ENCODE measurements around the gene EYS. TPM values are rescaled to one million over a fixed set of nuclear protein-coding genes. Genes with fewer than 3 reads are reported as not detected.

Gene EYS
- polyA plus RNA-seq, 1 experiment, result not detected

- H3K4me3 ChIP-seq (ENCODE audit: low read depth, low read length), result no peak overlapping the region
- DNase-seq (ENCODE audit: low read depth, low spot score), result no peak
- CTCF ChIA-PET, result no interaction called here
- POLR2A ChIA-PET, result no interaction called here
- TF ChIP-seq, protein P1, sequence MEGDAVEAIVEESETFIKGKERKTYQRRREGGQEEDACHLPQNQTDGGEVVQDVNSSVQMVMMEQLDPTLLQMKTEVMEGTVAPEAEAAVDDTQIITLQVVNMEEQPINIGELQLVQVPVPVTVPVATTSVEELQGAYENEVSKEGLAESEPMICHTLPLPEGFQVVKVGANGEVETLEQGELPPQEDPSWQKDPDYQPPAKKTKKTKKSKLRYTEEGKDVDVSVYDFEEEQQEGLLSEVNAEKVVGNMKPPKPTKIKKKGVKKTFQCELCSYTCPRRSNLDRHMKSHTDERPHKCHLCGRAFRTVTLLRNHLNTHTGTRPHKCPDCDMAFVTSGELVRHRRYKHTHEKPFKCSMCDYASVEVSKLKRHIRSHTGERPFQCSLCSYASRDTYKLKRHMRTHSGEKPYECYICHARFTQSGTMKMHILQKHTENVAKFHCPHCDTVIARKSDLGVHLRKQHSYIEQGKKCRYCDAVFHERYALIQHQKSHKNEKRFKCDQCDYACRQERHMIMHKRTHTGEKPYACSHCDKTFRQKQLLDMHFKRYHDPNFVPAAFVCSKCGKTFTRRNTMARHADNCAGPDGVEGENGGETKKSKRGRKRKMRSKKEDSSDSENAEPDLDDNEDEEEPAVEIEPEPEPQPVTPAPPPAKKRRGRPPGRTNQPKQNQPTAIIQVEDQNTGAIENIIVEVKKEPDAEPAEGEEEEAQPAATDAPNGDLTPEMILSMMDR (IDR thresholded peaks at IDR 0.05; ENCODE audit: low read depth, low read length), result no peak
- no peaks in the 10 kb centered on the region for H3K27me3 ChIP-seq (ENCODE audit: control insufficient read depth, insufficient read depth, low read length)
- no peaks in the 10 kb centered on the region for H3K9me3 ChIP-seq (ENCODE audit: control insufficient read depth, insufficient read depth, low read length)
- no peak overlapping the region for H3K27ac ChIP-seq (ENCODE audit: low read depth, low read length)
Observed at GRCh38 chr6:64987066-64987465, 720.0 kb downstream of the EYS start.

DNA sequence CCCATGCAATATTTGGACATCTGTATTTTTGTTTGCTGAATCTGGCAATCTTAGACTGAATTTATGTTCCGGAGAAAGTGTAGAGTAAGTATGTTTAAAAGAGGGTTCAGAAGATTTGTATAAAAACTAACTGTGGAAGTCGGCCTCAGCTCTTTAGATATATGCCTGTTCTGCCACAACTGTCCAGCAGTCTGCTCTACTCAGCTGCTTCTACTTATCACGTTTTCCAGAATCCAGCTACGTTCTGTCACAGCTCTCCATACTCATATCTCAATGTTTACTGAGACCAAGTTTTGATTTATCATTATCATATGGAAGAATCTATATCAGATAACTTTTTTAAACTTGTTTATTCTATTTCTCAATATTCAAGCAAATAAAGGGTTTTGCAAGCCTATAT, 721.3 kb downstream of the EYS start:
- no peaks in the 10 kb centered on the region for H3K27me3 ChIP-seq (ENCODE audit: control insufficient read depth, insufficient read depth, low read length)
- no peak for DNase-seq (ENCODE audit: low read depth, low spot score)
- ChIA-PET POLR2A (no interaction called here), CTCF (no interaction called here)
- TF ChIP-seq, protein P1 (IDR thresholded peaks at IDR 0.05; ENCODE audit: low read depth, low read length), result no peak
- H3K27ac ChIP-seq (ENCODE audit: low read depth, low read length), result no peak overlapping the region
- no peaks in the 10 kb centered on the region for H3K9me3 ChIP-seq (ENCODE audit: control insufficient read depth, insufficient read depth, low read length)
- no peak overlapping the region for H3K4me3 ChIP-seq (ENCODE audit: low read depth, low read length)

DNA sequence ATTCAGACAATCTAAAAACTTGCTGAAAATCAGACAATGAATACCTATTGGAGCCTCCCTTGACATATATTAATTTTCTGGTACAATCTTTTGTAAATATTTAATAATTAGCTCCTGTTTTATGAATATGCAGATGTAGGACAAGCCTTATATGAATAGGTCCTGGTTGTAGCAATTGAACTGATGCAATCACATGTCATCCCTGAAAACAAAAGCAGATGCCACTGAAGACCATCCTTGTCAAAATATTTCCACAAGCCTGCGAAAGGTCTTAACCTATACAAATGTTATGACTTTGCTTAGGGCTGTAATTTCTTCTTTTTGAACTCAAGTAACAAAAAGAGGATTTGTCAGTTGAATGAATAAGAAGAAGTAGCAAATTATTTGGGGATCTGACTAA, 722.1 kb downstream of the EYS start:
- TF ChIP-seq, protein P1 (IDR thresholded peaks at IDR 0.05; ENCODE audit: low read depth, low read length), result no peak
- no peaks in the 10 kb centered on the region for H3K27me3 ChIP-seq (ENCODE audit: control insufficient read depth, insufficient read depth, low read length)
- ChIA-PET POLR2A (no interaction called here), CTCF (no interaction called here)
- no peak for DNase-seq (ENCODE audit: low read depth, low spot score)
- no peaks in the 10 kb centered on the region for H3K9me3 ChIP-seq (ENCODE audit: control insufficient read depth, insufficient read depth, low read length)
- H3K4me3 ChIP-seq (ENCODE audit: low read depth, low read length), result no peak overlapping the region
- H3K27ac ChIP-seq (ENCODE audit: low read depth, low read length), result no peak overlapping the region

DNA sequence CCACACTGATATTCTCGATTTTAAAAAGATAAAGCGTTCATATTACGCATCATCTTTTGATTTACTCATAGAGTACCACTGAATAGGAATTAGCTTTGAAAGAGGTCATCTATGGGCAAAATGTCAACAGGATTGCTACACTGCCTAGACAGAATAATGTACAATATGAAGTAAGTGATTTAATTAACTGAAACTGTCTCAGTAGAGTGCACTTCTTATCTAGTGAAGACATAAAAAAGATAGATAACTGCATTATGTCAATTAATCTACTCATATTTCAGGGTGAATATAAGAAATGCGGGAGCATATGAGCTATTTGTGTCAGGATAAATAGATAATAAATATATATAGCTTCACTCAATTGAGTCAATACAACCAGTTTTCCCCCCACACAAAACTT, 723.9 kb downstream of the EYS start:
- Histone ChIP-seq H3K4me3 (ENCODE audit: low read depth, low read length) (no peak overlapping the region), H3K9me3 (ENCODE audit: control insufficient read depth, insufficient read depth, low read length) (no peaks in the 10 kb centered on the region), H3K27me3 (ENCODE audit: control insufficient read depth, insufficient read depth, low read length) (no peaks in the 10 kb centered on the region), H3K27ac (ENCODE audit: low read depth, low read length) (no peak overlapping the region)
- ChIA-PET POLR2A (no interaction called here), CTCF (no interaction called here)
- DNase-seq (ENCODE audit: low read depth, low spot score), result no peak
- TF ChIP-seq, protein P1 (IDR thresholded peaks at IDR 0.05; ENCODE audit: low read depth, low read length), result no peak

DNA sequence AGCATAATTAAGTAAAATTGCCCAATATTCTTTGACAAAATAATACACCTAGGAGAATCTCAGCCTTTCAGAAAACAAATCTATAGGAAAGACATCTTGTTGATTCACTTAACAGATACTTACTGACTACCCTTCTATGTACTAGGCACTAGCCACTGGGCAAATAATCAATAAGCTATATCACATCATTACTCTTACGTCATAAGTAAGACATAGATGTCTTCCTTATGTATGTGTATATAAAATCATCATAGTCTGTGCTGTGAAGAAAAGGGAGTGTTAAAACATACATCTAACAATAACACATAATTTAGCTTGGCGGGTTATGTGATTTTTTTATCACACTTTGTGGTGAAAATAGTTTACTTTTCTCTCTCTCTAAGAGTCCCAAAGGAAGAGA, 733.9 kb downstream of the EYS start:
- no peaks in the 10 kb centered on the region for H3K9me3 ChIP-seq (ENCODE audit: control insufficient read depth, insufficient read depth, low read length)
- CTCF ChIA-PET, result no interaction called here
- POLR2A ChIA-PET, result no interaction called here
- DNase-seq (ENCODE audit: low read depth, low spot score), result no peak
- no peaks in the 10 kb centered on the region for H3K27me3 ChIP-seq (ENCODE audit: control insufficient read depth, insufficient read depth, low read length)
- H3K4me3 ChIP-seq (ENCODE audit: low read depth, low read length), result no peak overlapping the region
- no peak overlapping the region for H3K27ac ChIP-seq (ENCODE audit: low read depth, low read length)
- TF ChIP-seq, protein P1 (IDR thresholded peaks at IDR 0.05; ENCODE audit: low read depth, low read length), result no peak

Measured in AG04450 (cell line).